ENCODE results near the gene BRSK2. TPM values are rescaled to one million over a fixed set of nuclear protein-coding genes. Genes with fewer than 3 reads are reported as not detected.

BRSK2 gene
- total and polyA plus RNA-seq, 12 donors: 0.13 to 2.3 (median 0.44) TPM; not detected in 1

DNA sequence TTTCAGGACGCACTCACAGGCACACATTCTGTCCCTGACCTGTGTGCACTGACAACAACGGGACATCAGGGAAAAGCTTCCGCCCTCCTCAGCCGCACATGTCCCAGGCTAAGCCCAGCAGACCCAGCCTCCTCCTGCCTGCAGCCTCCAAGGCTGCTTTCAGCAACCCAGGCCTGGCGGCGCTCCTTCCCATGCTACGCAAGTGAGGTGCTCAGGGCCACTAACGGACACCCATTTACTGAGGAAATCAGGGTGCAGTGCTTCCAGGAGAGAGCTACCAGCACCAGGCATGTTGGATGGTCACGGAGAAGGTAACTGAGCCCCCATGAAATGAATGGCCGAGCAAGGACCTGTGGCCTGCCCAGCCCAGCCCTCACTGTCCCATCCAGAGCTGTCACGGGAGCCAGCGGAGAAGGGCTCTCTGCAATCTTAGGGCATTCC is 90.0 kb downstream of the BRSK2 start:
- Histone ChIP-seq H3K4me3 (no peak overlapping the region), H3K36me3 (peaks cover 0 to 70% (median 48%) of the 10 kb centered on the region in 9 donors), H3K27ac (no peak overlapping the region), H3K27me3 (no peaks in the 10 kb centered on the region), H3K4me1 (peaks cover 18 to 57% (median 31%) of the 10 kb centered on the region in 9 donors), H3K9me3 (no peaks in the 10 kb centered on the region)
- TF ChIP-seq, protein P1, sequence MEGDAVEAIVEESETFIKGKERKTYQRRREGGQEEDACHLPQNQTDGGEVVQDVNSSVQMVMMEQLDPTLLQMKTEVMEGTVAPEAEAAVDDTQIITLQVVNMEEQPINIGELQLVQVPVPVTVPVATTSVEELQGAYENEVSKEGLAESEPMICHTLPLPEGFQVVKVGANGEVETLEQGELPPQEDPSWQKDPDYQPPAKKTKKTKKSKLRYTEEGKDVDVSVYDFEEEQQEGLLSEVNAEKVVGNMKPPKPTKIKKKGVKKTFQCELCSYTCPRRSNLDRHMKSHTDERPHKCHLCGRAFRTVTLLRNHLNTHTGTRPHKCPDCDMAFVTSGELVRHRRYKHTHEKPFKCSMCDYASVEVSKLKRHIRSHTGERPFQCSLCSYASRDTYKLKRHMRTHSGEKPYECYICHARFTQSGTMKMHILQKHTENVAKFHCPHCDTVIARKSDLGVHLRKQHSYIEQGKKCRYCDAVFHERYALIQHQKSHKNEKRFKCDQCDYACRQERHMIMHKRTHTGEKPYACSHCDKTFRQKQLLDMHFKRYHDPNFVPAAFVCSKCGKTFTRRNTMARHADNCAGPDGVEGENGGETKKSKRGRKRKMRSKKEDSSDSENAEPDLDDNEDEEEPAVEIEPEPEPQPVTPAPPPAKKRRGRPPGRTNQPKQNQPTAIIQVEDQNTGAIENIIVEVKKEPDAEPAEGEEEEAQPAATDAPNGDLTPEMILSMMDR (IDR thresholded peaks at IDR 0.05): no peak
- ATAC-seq: no peak
- intact Hi-C loops (cut with DNase I): no loop called here
- no peak for DNase-seq
- 94% methylated on average over 12 of the region's 12 CpGs for WGBS, 2 donors

DNA sequence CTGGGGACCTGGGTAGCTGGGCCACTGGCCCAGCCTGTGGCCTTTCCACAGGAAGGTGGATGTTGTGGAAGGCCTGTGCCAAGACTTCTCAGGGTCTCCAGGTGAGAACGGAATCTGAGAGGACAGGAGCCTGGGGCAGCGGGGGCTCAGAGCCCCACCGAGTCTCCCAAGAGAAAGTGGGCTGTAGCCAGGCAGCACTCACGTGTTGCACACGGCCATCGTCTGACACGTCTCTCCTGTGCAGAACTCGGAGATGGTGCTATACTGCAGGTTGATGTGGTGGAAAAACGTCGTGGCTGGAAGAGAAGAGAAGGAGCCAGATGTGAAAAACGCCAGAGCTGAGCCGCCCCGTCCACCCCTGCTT is 90.4 kb downstream of the BRSK2 start:
- intact Hi-C loops (cut with DNase I): no loop called here
- H3K27me3 ChIP-seq: no peaks in the 10 kb centered on the region
- H3K9me3 ChIP-seq: no peaks in the 10 kb centered on the region
- DNase-seq: no peak
- 85% methylated on average over 13 of the region's 13 CpGs for WGBS, 2 donors
- H3K4me3 ChIP-seq: no peak overlapping the region
- TF ChIP-seq, protein P1 (IDR thresholded peaks at IDR 0.05): no peak
- H3K4me1 ChIP-seq: peaks cover 22 to 61% (median 36%) of the 10 kb centered on the region in 9 donors
- H3K36me3 ChIP-seq: peaks cover 0 to 66% (median 44%) of the 10 kb centered on the region in 9 donors
- no peak for ATAC-seq
- no peak overlapping the region for H3K27ac ChIP-seq

DNA sequence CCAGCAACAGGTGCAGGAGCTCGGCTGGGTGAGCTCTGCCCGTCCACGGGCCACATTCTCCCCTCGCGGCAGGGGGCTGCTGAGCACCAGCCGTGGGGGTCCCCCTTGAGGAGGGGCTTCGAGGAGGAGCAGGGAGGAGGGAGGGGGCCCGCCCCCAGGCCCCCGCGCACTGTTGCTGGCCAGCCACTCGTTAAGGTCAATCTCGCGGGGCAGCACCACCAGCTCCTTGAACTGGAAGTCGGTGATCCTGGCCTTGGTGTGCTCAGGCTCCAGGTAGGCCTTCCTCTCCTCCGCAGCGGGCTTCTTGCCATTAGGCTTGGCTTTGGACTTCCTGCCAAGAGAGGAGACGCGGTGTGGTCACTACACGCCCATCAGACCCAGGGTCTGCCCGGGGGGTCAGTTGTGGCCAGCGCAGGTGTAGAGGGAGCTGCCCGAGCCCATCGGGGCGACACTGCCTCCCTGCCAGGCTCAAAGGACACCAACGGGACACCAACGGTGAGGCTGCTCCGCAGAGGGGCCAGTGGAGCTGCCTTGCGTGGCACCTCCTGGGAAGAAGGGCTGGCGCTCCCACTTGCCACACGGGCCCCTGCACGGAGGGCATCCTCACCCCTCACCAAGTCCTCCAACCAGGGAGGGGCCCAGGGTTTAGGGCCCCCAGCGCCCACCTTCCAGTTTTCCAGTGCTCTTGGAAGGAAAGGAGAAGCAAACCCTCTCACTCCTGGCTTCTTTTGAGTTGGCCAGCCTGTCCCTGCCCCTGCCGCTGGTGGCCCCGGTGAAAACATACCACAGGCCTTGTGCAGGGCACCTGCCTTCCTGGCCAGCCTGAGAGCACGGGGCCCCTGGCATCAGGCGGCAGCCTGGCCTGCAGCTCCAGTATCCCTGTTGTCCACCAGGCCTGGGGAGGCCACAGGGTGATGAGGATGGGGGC is 91.1 kb downstream of the BRSK2 start:
- TF ChIP-seq, protein P1 (IDR thresholded peaks at IDR 0.05): no peak
- no peak overlapping the region for H3K4me3 ChIP-seq
- intact Hi-C loops (cut with DNase I): no loop called here
- H3K27ac ChIP-seq: peak overlapping the region in 3 of 10 donors; percentile 3 to 41 (median 4)
- ATAC-seq: no peak
- 88 to 91% methylated on average over 36 of the region's 36 CpGs for WGBS, 2 donors
- H3K27me3 ChIP-seq: no peaks in the 10 kb centered on the region
- H3K36me3 ChIP-seq: peaks cover 0 to 59% (median 37%) of the 10 kb centered on the region in 9 donors
- DNase-seq: peak in 1 of 2 donors; percentile 12
- H3K4me1 ChIP-seq: peaks cover 29 to 68% (median 43%) of the 10 kb centered on the region in 9 donors
- H3K9me3 ChIP-seq: no peaks in the 10 kb centered on the region

DNA sequence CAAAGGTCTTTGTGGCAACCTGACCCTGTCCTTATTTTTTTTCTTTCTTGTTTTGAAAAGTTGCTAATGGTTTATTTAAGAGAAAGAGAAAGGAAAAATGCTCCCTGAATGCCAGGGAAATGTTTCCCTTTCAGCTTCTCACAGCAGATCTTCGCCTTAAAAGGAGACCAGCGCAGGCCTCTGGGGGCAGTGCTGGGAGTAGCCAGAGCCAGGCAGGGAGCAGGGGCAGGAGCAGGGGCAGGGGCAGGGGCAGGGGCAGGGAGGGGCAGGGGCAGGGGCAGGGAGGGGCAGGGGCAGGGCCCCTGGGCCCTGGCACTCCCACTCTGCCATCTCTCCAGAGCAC is 91.7 kb downstream of the BRSK2 start:
- ATAC-seq (no peak), DNase-seq (no peak)
- H3K27ac ChIP-seq: peak overlapping the region in 3 of 10 donors; percentile 41 to 50 (median 48)
- H3K4me3 ChIP-seq: no peak overlapping the region
- intact Hi-C loops (cut with DNase I): no loop called here
- peaks cover 0 to 53% (median 35%) of the 10 kb centered on the region in 9 donors for H3K36me3 ChIP-seq
- peaks cover 35 to 74% (median 49%) of the 10 kb centered on the region in 9 donors for H3K4me1 ChIP-seq
- TF ChIP-seq, protein P1 (IDR thresholded peaks at IDR 0.05): no peak
- no peaks in the 10 kb centered on the region for H3K27me3 ChIP-seq
- 89 to 96% methylated on average over 2 of the region's 2 CpGs for WGBS, 2 donors
- no peaks in the 10 kb centered on the region for H3K9me3 ChIP-seq

Data from heart right ventricle (tissue), 16 donors.